Fibroblast of peridontal ligament (primary cell): ENCODE measurements around the gene FABP1.

ENCODE experiments used
- DNase-seq: peaks from one replicate; pipeline ENCODE4 v3.0.0-alpha.2; 2010; ENCODE audit errors: extremely low read depth

FABP1 gene

GRCh38 chr2:88127888-88128653 is at the start of gene FABP1:
FABP1 (minus strand) TSS chr2:88128062; CDS start chr2:88128017, 45 bp downstream.
- no peak for DNase-seq

- no peak for DNase-seq
These were observed 49.7 kb upstream of the FABP1 start for GRCh38 chr2:88177556-88177955.

- no peak for DNase-seq
These were observed 48.6 kb upstream of the FABP1 start for GRCh38 chr2:88176352-88176984.

- DNase-seq: no peak
These were observed 45.0 kb upstream of the FABP1 start for GRCh38 chr2:88172882-88173281.

- no peak for DNase-seq
These were observed 44.1 kb upstream of the FABP1 start for GRCh38 chr2:88171966-88172365.

- peak; percentile 26 for DNase-seq
These were observed 42.6 kb upstream of the FABP1 start for GRCh38 chr2:88170472-88170892.

GRCh38 chr2:88168386-88168785 is 40.5 kb upstream of the FABP1 start:
- no peak for DNase-seq

GRCh38 chr2:88167740-88168139 is 39.9 kb upstream of the FABP1 start:
- no peak for DNase-seq

GRCh38 chr2:88165332-88166003 is 37.6 kb upstream of the FABP1 start:
- no peak for DNase-seq

GRCh38 chr2:88161446-88162244 is 33.8 kb upstream of the FABP1 start:
- DNase-seq: no peak

GRCh38 chr2:88160517-88160916 is 32.7 kb upstream of the FABP1 start:
- no peak for DNase-seq

- peak; percentile 82 for DNase-seq
These were observed 32.1 kb upstream of the FABP1 start for GRCh38 chr2:88159955-88160415.

- DNase-seq: no peak
These were observed 31.6 kb upstream of the FABP1 start for GRCh38 chr2:88159481-88159880.

GRCh38 chr2:88148929-88149438 is 21.1 kb upstream of the FABP1 start:
- DNase-seq: no peak

- DNase-seq: no peak
These were observed 19.3 kb upstream of the FABP1 start for GRCh38 chr2:88147145-88147544.

- DNase-seq: no peak
These were observed 18.7 kb upstream of the FABP1 start for GRCh38 chr2:88146590-88146989.

GRCh38 chr2:88144914-88145497 is 17.1 kb upstream of the FABP1 start:
- DNase-seq: no peak

- DNase-seq: no peak
These were observed 16.4 kb upstream of the FABP1 start for GRCh38 chr2:88144271-88144670.

GRCh38 chr2:88141952-88142351 is 14.1 kb upstream of the FABP1 start:
- no peak for DNase-seq

- DNase-seq: no peak
These were observed 11.9 kb upstream of the FABP1 start for GRCh38 chr2:88139804-88140203.

GRCh38 chr2:88139203-88139702 is 11.4 kb upstream of the FABP1 start:
- no peak for DNase-seq
